Measurements from ENCODE around the gene TACC2.
"Not testable (repeated sequence)": the region's sequence is repeated elsewhere in the genome, so short reads cannot be mapped to it uniquely, and the experiment has no call there.

TACC2 gene

DNA sequence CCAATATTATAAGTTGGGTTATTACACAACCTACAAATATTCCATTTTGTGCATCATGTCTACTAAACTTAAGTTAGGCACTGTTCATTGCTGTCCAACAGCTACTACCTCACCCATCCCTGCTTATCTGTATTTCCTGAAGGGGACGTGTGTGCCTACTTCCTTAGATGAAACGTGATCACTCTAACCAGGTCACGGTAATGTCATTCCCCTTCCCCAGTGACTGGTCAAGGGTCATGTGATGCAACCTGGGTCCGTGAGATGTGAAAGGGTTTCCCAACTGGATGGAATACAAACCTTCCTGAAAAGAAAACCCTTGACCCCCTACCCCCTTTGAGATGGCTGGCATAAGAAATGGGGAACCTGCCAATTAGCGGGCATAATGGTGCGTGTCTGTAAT is 12.4 kb upstream of the TACC2 start:
- in situ Hi-C loops (cut with MboI; ENCODE audit: low sequenced_read_pairs): no loop called here

DNA sequence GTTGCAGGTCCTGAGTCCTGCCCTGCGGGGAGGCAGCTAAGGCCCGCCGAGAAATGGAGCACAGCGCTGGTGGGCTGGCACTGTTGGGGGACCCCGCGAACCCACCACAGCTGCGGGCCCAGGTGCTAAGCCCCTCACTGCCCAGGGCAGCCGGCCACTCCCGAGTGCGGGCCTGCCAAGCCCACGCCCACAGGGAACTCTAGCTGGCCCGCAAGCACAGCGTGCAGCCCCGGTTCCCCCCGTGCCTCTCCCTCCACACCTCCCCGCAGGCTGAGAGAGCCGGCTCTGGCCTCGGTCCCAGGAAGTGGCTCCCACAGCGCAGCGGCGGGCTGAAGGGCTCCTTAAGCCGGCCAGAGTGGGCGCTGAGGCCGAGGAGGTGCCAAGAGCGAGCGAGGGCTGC is 10.5 kb upstream of the TACC2 start:
- in situ Hi-C loops (cut with MboI; ENCODE audit: low sequenced_read_pairs): no loop called here

DNA sequence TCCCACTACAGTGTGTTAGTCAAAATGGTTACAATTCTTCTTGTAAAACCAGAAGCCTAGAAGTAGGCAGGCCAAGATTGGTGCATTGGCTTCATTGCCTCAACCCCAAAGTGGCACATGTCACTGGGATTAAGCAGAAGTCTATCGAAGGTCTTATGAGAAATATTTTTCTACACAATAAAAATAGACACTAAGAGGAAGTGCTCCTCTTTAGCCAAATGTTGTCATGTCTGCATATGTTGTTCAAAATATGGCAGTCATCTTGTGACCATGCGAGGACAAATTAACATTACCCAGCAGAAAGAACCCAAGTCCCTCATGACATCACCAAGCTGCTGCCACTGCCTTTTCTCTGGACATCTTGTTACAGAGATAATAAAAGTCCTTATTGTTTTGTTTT is 7.6 kb upstream of the TACC2 start:
- in situ Hi-C loops (cut with MboI; ENCODE audit: low sequenced_read_pairs): no loop called here

DNA sequence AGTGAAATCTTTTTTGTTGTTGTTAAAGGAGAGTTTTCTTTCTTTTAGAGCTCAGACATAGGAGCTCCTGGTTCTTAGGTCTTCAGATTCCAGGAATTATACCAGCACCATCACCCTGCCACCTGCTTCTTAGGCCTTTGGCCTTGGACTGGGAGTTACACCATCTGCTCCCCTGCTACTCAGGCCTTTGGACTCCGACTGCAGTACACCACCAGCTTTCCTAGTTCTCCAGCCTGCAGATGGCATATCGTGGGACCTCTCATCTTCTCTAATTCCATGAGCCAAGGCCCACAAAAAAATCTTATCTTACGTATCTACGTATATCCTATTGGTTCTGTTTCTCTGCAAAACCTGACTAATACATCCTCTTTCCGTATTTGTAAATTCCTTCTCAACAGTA is 5.1 kb upstream of the TACC2 start:
- in situ Hi-C loops (cut with MboI; ENCODE audit: low sequenced_read_pairs): no loop called here

- in situ Hi-C loops (cut with MboI; ENCODE audit: low sequenced_read_pairs): no loop called here
Measured at GRCh38 chr10:121984463-121984862, 4.5 kb upstream of the TACC2 start.

GRCh38 chr10:121990015-121990677 is 1.2 kb downstream of the TACC2 start:
- in situ Hi-C loops (cut with MboI; ENCODE audit: low sequenced_read_pairs): no loop called here

DNA sequence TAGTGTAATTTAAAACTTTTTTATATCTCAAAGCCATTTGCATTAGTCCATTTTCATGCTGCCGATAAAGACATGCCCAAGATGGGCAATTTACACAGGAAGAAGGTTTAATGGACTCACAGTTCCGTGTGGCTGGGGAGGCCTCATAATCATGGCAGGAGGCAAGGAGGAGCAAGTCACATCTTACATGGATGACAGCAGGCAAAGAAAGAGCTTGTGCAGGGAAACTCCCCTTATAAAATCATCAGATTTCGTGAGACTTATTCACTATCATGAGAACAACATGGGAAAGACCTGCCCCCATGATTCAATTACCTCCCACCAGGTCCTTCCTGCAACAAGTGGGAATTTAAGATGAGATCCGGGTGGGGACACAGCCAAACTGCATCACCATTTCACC is 2.8 kb downstream of the TACC2 start:
- in situ Hi-C loops (cut with MboI; ENCODE audit: low sequenced_read_pairs): not testable (repeated sequence)

GRCh38 chr10:121994429-121994941 is 5.5 kb downstream of the TACC2 start:
- in situ Hi-C loops (cut with MboI; ENCODE audit: low sequenced_read_pairs): no loop called here

DNA sequence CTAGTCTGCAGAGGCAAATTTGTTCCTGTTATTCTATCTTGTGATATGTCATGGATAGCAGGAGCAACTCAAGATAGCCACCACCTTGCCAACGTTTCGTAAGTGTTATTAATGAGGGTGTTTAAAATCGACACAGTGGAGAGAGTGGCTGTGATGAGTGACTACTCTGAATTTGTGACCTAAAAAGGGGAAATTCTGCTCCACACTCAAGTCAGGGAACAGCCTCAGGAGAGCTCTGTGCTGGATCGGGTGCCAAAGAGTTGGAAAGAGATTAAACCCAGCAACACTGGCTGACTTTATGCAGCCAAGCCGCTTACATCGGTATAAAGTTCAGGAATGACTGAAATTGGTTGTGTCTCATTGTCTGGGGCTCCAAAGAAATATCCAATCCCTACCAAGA is 9.5 kb downstream of the TACC2 start:
- in situ Hi-C loops (cut with MboI; ENCODE audit: low sequenced_read_pairs): no loop called here

DNA sequence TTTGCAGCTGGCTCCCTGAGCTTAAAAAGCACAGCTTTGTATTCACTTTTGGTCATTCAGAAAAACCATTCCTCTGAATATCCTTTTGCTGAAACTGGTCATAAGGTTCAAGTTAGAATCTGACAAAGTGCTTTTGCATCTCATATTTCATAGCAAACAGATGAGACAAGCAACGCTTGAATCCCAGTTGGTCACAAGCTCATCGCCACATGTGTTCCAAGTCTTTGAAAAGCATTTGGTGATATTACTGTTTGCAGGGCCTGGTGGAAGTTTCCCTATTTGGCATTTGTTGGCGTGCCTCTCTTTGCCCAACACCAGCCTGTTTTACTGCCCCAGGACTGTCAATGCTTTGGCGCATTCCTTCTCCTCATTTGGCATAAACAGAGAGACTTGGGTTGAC is 10.3 kb downstream of the TACC2 start:
- in situ Hi-C loops (cut with MboI; ENCODE audit: low sequenced_read_pairs): no loop called here

DNA sequence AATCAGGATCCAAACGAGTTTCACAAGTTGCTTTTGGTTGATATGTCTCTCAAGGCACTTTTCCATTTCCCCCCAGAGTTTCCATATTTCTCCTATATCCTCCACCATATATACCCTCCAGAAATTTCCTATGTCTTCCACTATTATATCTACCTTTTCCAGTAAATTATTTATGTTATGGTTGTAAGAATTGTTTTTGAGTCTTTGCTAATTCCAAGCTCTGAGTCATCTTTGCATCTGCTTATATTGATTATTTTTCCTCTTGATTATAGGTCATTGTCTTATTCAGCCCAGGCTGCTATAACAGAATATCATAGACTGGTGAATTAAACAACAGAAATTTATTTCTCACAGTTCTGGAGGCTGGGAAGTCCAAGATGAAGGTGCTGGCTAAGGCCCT is 12.7 kb downstream of the TACC2 start:
- in situ Hi-C loops (cut with MboI; ENCODE audit: low sequenced_read_pairs): no loop called here

GRCh38 chr10:122007415-122007814 is 18.5 kb downstream of the TACC2 start:
- in situ Hi-C loops (cut with MboI; ENCODE audit: low sequenced_read_pairs): no loop called here

DNA sequence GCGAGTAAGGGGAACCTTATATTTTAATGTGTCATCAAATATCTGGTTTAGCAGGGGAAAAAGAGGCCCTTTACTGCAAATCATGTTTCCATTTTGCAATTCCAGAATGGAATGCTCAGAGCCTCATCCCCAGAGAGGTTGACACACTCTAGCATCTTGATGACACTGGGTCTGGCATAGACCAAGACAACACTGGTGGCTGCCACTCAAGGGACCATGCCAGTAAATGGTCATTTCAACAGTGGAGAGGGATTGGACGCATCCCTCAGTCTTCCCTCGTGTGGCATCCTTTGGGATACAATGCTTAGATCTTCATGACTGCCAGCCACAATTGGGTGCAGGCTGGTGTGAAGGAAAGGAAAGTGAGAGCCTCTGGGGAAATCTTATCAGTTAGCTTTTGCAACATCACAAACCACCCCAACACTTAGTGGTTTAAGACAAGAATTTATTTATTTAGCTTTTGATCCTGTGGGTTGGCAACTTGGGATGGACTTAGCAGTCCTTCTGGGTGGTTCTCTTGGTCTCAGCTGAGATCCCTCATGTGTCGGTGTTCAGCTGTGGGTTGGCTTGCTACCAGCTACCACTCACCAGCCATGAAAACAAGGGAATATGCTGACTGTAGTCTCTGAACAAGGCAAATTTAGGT is 21.6 kb downstream of the TACC2 start:
- in situ Hi-C loops (cut with MboI; ENCODE audit: low sequenced_read_pairs): no loop called here

GRCh38 chr10:122012731-122013130 is 23.8 kb downstream of the TACC2 start:
- in situ Hi-C loops (cut with MboI; ENCODE audit: low sequenced_read_pairs): no loop called here

GRCh38 chr10:122013311-122013780 is 24.4 kb downstream of the TACC2 start:
- in situ Hi-C loops (cut with MboI; ENCODE audit: low sequenced_read_pairs): no loop called here

DNA sequence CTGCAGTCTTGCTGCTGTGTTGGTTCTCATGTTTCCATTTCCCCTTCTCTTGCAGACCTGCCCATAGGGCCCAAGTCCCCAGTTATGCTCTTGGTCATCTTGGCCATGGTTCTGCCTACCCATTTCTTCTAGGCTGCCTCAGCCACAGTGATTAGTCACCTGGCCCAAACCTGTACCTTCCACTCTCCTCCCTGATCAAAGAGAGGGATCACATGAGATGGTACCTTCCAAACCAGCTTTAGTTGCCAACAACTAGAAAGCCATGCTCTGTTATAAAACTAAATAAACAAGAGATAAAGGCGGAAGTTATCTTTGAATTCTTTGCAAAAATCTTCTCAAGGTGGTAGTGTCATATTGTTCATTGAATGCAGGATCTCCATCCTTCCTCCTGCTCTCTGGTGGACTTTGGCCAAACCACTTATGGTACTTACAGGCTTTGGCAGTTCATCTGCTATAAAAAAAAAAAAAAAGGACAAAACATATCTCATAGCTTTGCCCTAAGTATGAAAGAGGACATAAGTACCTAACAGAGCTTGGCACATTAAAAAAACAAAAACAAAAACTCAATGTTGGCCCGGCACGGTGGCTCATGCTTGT is 25.8 kb downstream of the TACC2 start:
- in situ Hi-C loops (cut with MboI; ENCODE audit: low sequenced_read_pairs): no loop called here

GRCh38 chr10:122017926-122018325 is 29.0 kb downstream of the TACC2 start:
- in situ Hi-C loops (cut with MboI; ENCODE audit: low sequenced_read_pairs): not testable (repeated sequence)

DNA sequence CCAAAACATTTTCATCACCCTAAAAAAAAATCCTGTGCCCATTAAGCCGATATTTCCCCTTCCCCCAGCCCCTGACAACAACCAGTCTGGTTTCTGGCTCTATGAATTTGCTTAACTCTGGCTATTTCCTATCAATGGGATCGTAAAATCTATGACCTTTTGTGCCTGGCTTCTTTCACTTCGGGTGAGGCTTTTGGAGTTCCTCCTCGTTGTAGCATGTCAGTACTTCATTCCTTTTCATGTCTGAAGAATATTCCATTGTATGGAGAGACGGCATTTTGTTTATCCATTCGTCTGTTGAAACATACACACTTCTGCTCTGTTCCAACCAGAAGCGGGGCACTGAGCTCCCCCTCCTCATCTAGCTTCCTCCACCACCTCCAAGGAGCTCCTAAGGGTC is 29.5 kb downstream of the TACC2 start:
- in situ Hi-C loops (cut with MboI; ENCODE audit: low sequenced_read_pairs): no loop called here

DNA sequence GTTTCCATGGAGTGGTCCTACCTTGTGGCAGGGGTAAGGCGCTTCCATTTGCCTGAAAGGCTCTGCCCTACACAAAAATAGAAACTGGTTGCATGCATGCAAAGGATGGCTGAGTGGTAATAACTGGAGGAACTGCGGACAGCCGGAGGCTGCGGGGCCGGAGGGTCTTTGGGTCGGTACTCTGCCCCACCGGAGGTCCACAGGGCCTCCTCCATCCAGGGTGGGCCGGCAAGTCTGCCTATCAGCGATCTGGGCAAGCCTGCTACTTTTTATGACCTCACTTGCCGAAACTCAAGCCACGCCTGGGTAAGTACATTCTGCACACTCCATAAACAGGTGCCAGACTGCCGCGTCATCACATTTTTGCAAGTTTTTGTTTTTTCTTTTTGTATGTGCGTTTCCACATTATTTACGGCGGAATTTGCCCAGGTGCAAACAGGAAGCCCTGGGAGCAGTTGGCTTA is 30.0 kb downstream of the TACC2 start:
- in situ Hi-C loops (cut with MboI; ENCODE audit: low sequenced_read_pairs): no loop called here

- in situ Hi-C loops (cut with MboI; ENCODE audit: low sequenced_read_pairs): no loop called here
Measured at GRCh38 chr10:122019414-122019975, 30.5 kb downstream of the TACC2 start.

DNA sequence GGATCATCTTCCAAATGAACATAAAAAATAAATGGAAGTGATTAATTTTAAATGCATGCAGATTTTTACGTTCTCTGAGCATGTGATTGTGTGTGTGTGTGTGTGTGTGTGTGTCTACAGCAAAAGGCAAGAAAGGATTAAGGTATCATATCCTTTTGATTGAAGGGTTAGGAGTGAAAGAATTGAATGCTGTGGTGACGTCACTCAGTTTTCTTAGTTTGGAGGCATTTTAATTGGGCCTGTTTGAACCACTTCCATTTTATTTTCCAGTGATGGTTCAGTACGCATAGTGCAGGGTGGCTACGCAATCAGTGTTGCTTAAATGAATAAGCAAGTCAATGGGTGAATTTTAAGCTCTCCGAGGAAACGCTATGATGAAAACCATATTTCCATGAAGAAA is 31.3 kb downstream of the TACC2 start:
- in situ Hi-C loops (cut with MboI; ENCODE audit: low sequenced_read_pairs): no loop called here

DNA sequence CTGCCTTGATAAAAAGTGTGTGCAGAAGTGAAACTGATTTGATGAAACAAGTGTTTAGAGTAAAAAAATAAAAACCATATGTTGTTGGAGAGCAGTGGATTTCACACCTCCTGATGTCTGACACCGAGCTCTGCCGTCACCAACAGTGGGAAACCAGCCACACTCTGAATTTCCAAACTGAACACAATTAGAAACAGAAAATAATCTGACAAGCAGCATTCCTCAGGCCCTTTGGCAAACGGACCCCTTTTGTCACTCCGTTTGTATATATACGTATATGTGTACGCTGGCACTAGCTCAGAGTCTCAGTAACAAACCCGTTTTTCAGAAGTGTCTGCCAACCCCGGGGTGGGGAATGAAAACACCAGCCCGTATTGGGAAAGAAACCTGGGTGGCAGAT is 32.4 kb downstream of the TACC2 start:
- in situ Hi-C loops (cut with MboI; ENCODE audit: low sequenced_read_pairs): no loop called here
